Rectal smooth muscle tissue (tissue), 1 donor: ENCODE data around the gene RND1.

Source experiments
- H3K27ac ChIP-seq: one replicate; pipeline ENCODE4 v1.7.0; 2013; ENCODE audit warnings: low read depth, low read length, inconsistent platforms
- H3K27me3 ChIP-seq: one replicate; pipeline ENCODE4 v1.7.0; 2013; ENCODE audit warnings: low read length; ENCODE audit not compliant: control insufficient read depth, insufficient read depth
- H3K36me3 ChIP-seq: one replicate; pipeline ENCODE4 v1.7.0; 2013; ENCODE audit warnings: low read length; ENCODE audit not compliant: control insufficient read depth, insufficient read depth
- H3K4me1 ChIP-seq: one replicate; pipeline ENCODE4 v1.7.0; 2013; ENCODE audit warnings: low read length; ENCODE audit not compliant: control insufficient read depth, insufficient read depth
- H3K4me3 ChIP-seq: one replicate; pipeline ENCODE4 v1.7.0; 2013; ENCODE audit warnings: low read length
- H3K9ac ChIP-seq: one replicate; pipeline ENCODE4 v1.7.0; 2013; ENCODE audit warnings: low read length

RND1 gene

GRCh38 chr12:48832321-48833060 lies 33.2 kb downstream of the RND1 start:
- Histone ChIP-seq H3K27me3 (no peaks in the 10 kb centered on the region), H3K4me1 (no peaks in the 10 kb centered on the region), H3K9ac (no peak overlapping the region), H3K36me3 (peaks cover 52% of the 10 kb centered on the region), H3K4me3 (no peak overlapping the region), H3K27ac (no peak overlapping the region)

- no peak overlapping the region for H3K27ac ChIP-seq
- H3K27me3 ChIP-seq, result no peaks in the 10 kb centered on the region
- peaks cover 47% of the 10 kb centered on the region for H3K36me3 ChIP-seq
- H3K4me3 ChIP-seq, result no peak overlapping the region
- H3K4me1 ChIP-seq, result no peaks in the 10 kb centered on the region
- H3K9ac ChIP-seq, result no peak overlapping the region
Observed at GRCh38 chr12:48831257-48831656, 34.4 kb downstream of the RND1 start.

GRCh38 chr12:48828841-48829575 lies 36.7 kb downstream of the RND1 start:
- Histone ChIP-seq H3K27me3 (no peaks in the 10 kb centered on the region), H3K27ac (no peak overlapping the region), H3K4me1 (no peaks in the 10 kb centered on the region), H3K9ac (no peak overlapping the region), H3K4me3 (no peak overlapping the region), H3K36me3 (peaks cover 45% of the 10 kb centered on the region)

GRCh38 chr12:48828293-48828692 lies 37.4 kb downstream of the RND1 start:
- no peak overlapping the region for H3K9ac ChIP-seq
- H3K4me3 ChIP-seq, result no peak overlapping the region
- H3K36me3 ChIP-seq, result peaks cover 43% of the 10 kb centered on the region
- H3K27me3 ChIP-seq, result no peaks in the 10 kb centered on the region
- H3K27ac ChIP-seq, result no peak overlapping the region
- H3K4me1 ChIP-seq, result no peaks in the 10 kb centered on the region

GRCh38 chr12:48827513-48828096 lies 38.1 kb downstream of the RND1 start:
- Histone ChIP-seq H3K4me1 (no peaks in the 10 kb centered on the region), H3K36me3 (peaks cover 38% of the 10 kb centered on the region), H3K27ac (no peak overlapping the region), H3K4me3 (no peak overlapping the region), H3K27me3 (no peaks in the 10 kb centered on the region), H3K9ac (no peak overlapping the region)

- Histone ChIP-seq H3K9ac (no peak overlapping the region), H3K36me3 (peaks cover 32% of the 10 kb centered on the region), H3K4me3 (no peak overlapping the region), H3K4me1 (no peaks in the 10 kb centered on the region), H3K27ac (no peak overlapping the region), H3K27me3 (no peaks in the 10 kb centered on the region)
Observed at GRCh38 chr12:48827026-48827425, 38.6 kb downstream of the RND1 start.

- Histone ChIP-seq H3K4me1 (no peaks in the 10 kb centered on the region), H3K4me3 (no peak overlapping the region), H3K9ac (no peak overlapping the region), H3K27me3 (no peaks in the 10 kb centered on the region), H3K36me3 (peaks cover 26% of the 10 kb centered on the region), H3K27ac (no peak overlapping the region)
Observed at GRCh38 chr12:48826209-48826855, 39.3 kb downstream of the RND1 start.

GRCh38 chr12:48824905-48825304 lies 40.8 kb downstream of the RND1 start:
- Histone ChIP-seq H3K4me3 (no peak overlapping the region), H3K27me3 (no peaks in the 10 kb centered on the region), H3K4me1 (no peaks in the 10 kb centered on the region), H3K27ac (no peak overlapping the region), H3K9ac (no peak overlapping the region), H3K36me3 (peaks cover 13% of the 10 kb centered on the region)

GRCh38 chr12:48824112-48824511 lies 41.6 kb downstream of the RND1 start:
- peaks cover 10% of the 10 kb centered on the region for H3K36me3 ChIP-seq
- no peak overlapping the region for H3K9ac ChIP-seq
- H3K27ac ChIP-seq, result no peak overlapping the region
- H3K4me3 ChIP-seq, result no peak overlapping the region
- no peaks in the 10 kb centered on the region for H3K4me1 ChIP-seq
- H3K27me3 ChIP-seq, result no peaks in the 10 kb centered on the region

GRCh38 chr12:48823281-48823680 lies 42.4 kb downstream of the RND1 start:
- Histone ChIP-seq H3K36me3 (peaks cover 2% of the 10 kb centered on the region), H3K4me1 (no peaks in the 10 kb centered on the region), H3K27me3 (no peaks in the 10 kb centered on the region), H3K4me3 (no peak overlapping the region), H3K27ac (no peak overlapping the region), H3K9ac (no peak overlapping the region)

GRCh38 chr12:48822711-48823110 lies 43.0 kb downstream of the RND1 start:
- Histone ChIP-seq H3K4me3 (no peak overlapping the region), H3K36me3 (no peaks in the 10 kb centered on the region), H3K27ac (no peak overlapping the region), H3K4me1 (peaks cover 2% of the 10 kb centered on the region), H3K27me3 (no peaks in the 10 kb centered on the region), H3K9ac (no peak overlapping the region)

GRCh38 chr12:48822139-48822538 lies 43.5 kb downstream of the RND1 start:
- Histone ChIP-seq H3K4me1 (peaks cover 3% of the 10 kb centered on the region), H3K9ac (no peak overlapping the region), H3K27ac (no peak overlapping the region), H3K36me3 (no peaks in the 10 kb centered on the region), H3K4me3 (no peak overlapping the region), H3K27me3 (no peaks in the 10 kb centered on the region)
